HepG2 (cell line): ENCODE results near the gene CTLA4. TPM values are rescaled to one million over a fixed set of nuclear protein-coding genes. Genes with fewer than 3 reads are reported as not detected.

Source experiments
- ATAC-seq: fragments of 200-7000 bp; cut with Tn5 transposase; 3 replicates; pipeline ENCODE4 v1.9.1; 2020; ENCODE audit warnings: mild to moderate bottlenecking, moderate library complexity
- BruUV-seq: library from RNA; stranded (reverse); fragments of 400-500 nt; replicated peaks from 2 replicates; lab custom pipeline; 2021; lab: Mats Ljungman, UMichigan
- CTCF ChIA-PET: fragments of 300-600 bp; formaldehyde crosslinking; extraction: SDS; loops from one replicate; lab custom pipeline; 2021; ENCODE audit warnings: low total read pairs, inconsistent platforms, low intra/inter-chr PET ratio; lab: Yijun Ruan, JAX
- POLR2A ChIA-PET: fragments of 350-600 bp; sonication (Branson Sonifier 250); formaldehyde crosslinking; loops from one replicate; lab custom pipeline; 2020; ENCODE audit warnings: antibody characterized with exemption, inconsistent platforms; lab: Yijun Ruan, JAX
- DNase-seq: peaks from one replicate; pipeline ENCODE4 v3.0.0-alpha.2; 2015; ENCODE audit warnings: low spot score
- FAIRE-seq: peaks from 3 replicates; lab custom pipeline; 2011; peaks lifted over from hg19 to GRCh38; lab: Jason Lieb, UNC
- H2AFZ ChIP-seq: one replicate; pipeline ENCODE4 v1.6.1; 2011; ENCODE audit warnings: low read length, inconsistent platforms
- H3K27ac ChIP-seq: fragments of 300-600 bp; 3 replicates; pipeline ENCODE4 v1.8.0; 2011; ENCODE audit warnings: mixed run types, mild to moderate bottlenecking, mixed read lengths, low read length, inconsistent platforms; ENCODE audit not compliant: insufficient read depth; ENCODE audit errors: extremely low read length
- H3K27me3 ChIP-seq, 2 experiments: fragments of 200-600 bp in 1 of 2; 2 replicates in 1 of 2; 3 replicates in 1 of 2; pipeline versions ENCODE4 v1.6.0 to v1.8.0; 2011; ENCODE audit warnings: low read length in 2 of 2, mild to moderate bottlenecking in 2 of 2, moderate library complexity in 2 of 2, inconsistent platforms in 1 of 2; ENCODE audit not compliant: insufficient read depth in 2 of 2, control insufficient read depth in 1 of 2
- H3K36me3 ChIP-seq, 2 experiments: fragments of 200-600 bp in 1 of 2; replicated peaks in 1 of 2; 2 replicates in 1 of 2; 3 replicates in 1 of 2; pipeline versions ENCODE4 v1.5.1 to v1.8.0; 2011; ENCODE audit warnings: low read length in 2 of 2, inconsistent platforms in 1 of 2; ENCODE audit not compliant: insufficient read depth in 2 of 2, control insufficient read depth in 1 of 2
- H3K4me1 ChIP-seq: 2 replicates; pipeline ENCODE4 v1.5.1; 2012; ENCODE audit warnings: low read length, inconsistent platforms; ENCODE audit not compliant: insufficient read depth
- H3K4me2 ChIP-seq: 2 replicates; pipeline ENCODE4 v1.6.0; 2011; ENCODE audit warnings: low read depth, low read length, inconsistent platforms
- H3K4me3 ChIP-seq, 3 experiments: fragments of 200-600 bp in 1 of 3; sonication (generic), shearing (Covaris generic) in 1 of 3; replicated peaks in 1 of 3; 2 replicates each; pipeline ENCODE4 v1.5.1; 2011 to 2016; ENCODE audit warnings: low read length in 3 of 3, inconsistent platforms in 2 of 3, low read depth in 2 of 3, mild to moderate bottlenecking in 2 of 3, control low read depth in 1 of 3, mixed read lengths in 1 of 3; ENCODE audit not compliant: insufficient read depth in 1 of 3
- H3K79me2 ChIP-seq: one replicate; pipeline ENCODE4 v1.6.1; 2011; ENCODE audit warnings: low read length, inconsistent platforms; ENCODE audit not compliant: insufficient read depth
- H3K9ac ChIP-seq: 2 replicates; pipeline ENCODE4 v1.6.0; 2011; ENCODE audit warnings: mild to moderate bottlenecking, low read depth, low read length, inconsistent platforms; ENCODE audit not compliant: insufficient read depth
- H3K9me3 ChIP-seq: 2 replicates; pipeline ENCODE4 v1.5.1; 2012; ENCODE audit warnings: mild to moderate bottlenecking, low read length
- H4K20me1 ChIP-seq: 2 replicates; pipeline ENCODE4 v1.6.0; 2011; ENCODE audit warnings: inconsistent platforms, mild to moderate bottlenecking, low read length, moderate library complexity; ENCODE audit not compliant: insufficient read depth
- CREM ChIP-seq, 2 experiments: sonication (generic) in 1 of 2; formaldehyde crosslinking in 1 of 2; IDR thresholded peaks; 2 replicates each; pipeline versions ENCODE4 v1.4.0 to v1.6.1; 2016 to 2020; ENCODE audit warnings: antibody characterized with exemption in 1 of 2, mild to moderate bottlenecking in 1 of 2, missing genetic modification reagents in 1 of 2
- KAT2B ChIP-seq: fragments of 150-350 bp; IDR thresholded peaks from 2 replicates; pipeline ENCODE4 v1.6.1; 2014; ENCODE audit warnings: low read depth, low read length, borderline replicate concordance
- RBFOX2 ChIP-seq: fragments of 200-400 bp; formaldehyde crosslinking; IDR thresholded peaks from 2 replicates; pipeline ENCODE4 v1.6.1; 2017; ENCODE audit warnings: low read depth, mild to moderate bottlenecking, low read length
- SMAD1 ChIP-seq: sonication (generic); formaldehyde crosslinking; IDR thresholded peaks from 2 replicates; pipeline ENCODE4 v1.4.0; 2020; ENCODE audit warnings: missing genetic modification reagents, low read depth, mild to moderate bottlenecking, borderline replicate concordance
- SNAPC2 ChIP-seq: sonication (generic); formaldehyde crosslinking; IDR thresholded peaks from 2 replicates; pipeline ENCODE4 v1.8.1; 2022; ENCODE audit warnings: mild to moderate bottlenecking, missing genetic modification reagents
- XBP1 ChIP-seq: sonication (generic); formaldehyde crosslinking; IDR thresholded peaks from 2 replicates; pipeline ENCODE4 v1.5.0; 2020; ENCODE audit warnings: missing genetic modification reagents
- YEATS4 ChIP-seq: sonication (generic); formaldehyde crosslinking; IDR thresholded peaks from 2 replicates; pipeline ENCODE4 v1.4.0; 2020; ENCODE audit warnings: missing genetic modification reagents, borderline replicate concordance
- ZNF232 ChIP-seq: sonication (generic); formaldehyde crosslinking; IDR thresholded peaks from 2 replicates; pipeline ENCODE4 v1.4.0; 2020; ENCODE audit warnings: missing genetic modification reagents, borderline replicate concordance
- ZNF234 ChIP-seq: sonication (generic); formaldehyde crosslinking; conservative IDR thresholded peaks from 2 replicates; pipeline ENCODE4 v1.5.1; 2020; ENCODE audit warnings: mild to moderate bottlenecking, missing genetic modification reagents
- ZNF567 ChIP-seq: sonication (generic); formaldehyde crosslinking; IDR thresholded peaks from 2 replicates; pipeline ENCODE4 v1.8.1; 2023; ENCODE audit warnings: mild to moderate bottlenecking, missing genetic modification reagents, borderline replicate concordance
- ZNF83 ChIP-seq: sonication (generic); formaldehyde crosslinking; IDR thresholded peaks from 2 replicates; pipeline ENCODE4 v1.4.0; 2020; ENCODE audit warnings: missing genetic modification reagents, mild to moderate bottlenecking, borderline replicate concordance
- WGBS: methylation state at CpG from one replicate; pipeline ENCODE4 v1.1.6; 2017; ENCODE audit warnings: low lambda C conversion rate; 5-methylcytosine and 5-hydroxymethylcytosine counted together
- in situ Hi-C: cut with HindIII; loops from 2 replicates; pipeline ENCODE4 v1.10.0; 2017; ENCODE audit warnings: low pct_unique_long_range_greater_than_20kb; ENCODE audit not compliant: extremely low pct_ligation_motif_present
- intact Hi-C: fragments of 100-400 bp; cut with micrococcal nuclease; formaldehyde crosslinking; loops from one replicate; pipeline ENCODE4 v1.10.0; 2022; ENCODE audit not compliant: unreplicated experiment
- polyA plus RNA-seq, 8 experiments: library from polyadenylated mRNA; depleted of rRNA in 3 of 8; stranded (reverse) in 7 of 8; unstranded in 1 of 8; fragments of >200 nt; fragmentation: Illumina TruSeq in 4 of 8; extraction: Trizol in 4 of 8; gene quantifications; 2 replicates each; pipeline versions ENCODE4 v1.2.1 to v1.2.3, GENCODE V29; 2011 to 2016; ENCODE audit warnings: low read depth in 4 of 8, missing spikeins in 1 of 8, mixed read lengths in 1 of 8; ENCODE audit not compliant: insufficient read depth in 1 of 8
- total RNA-seq, 5 experiments: library from RNA; depleted of rRNA; stranded (reverse); fragments of >200 nt; fragmentation: Illumina TruSeq; extraction: Trizol; gene quantifications; 2 replicates each; pipeline ENCODE4 v1.2.3, GENCODE V29; 2016; ENCODE audit warnings: low read depth in 1 of 5
- TF ChIP-seq, protein P1 (sequence below), 2 experiments: IDR thresholded peaks; 2 replicates each; pipeline ENCODE4 v1.6.1; 2011 to 2012; ENCODE audit warnings: low read length in 2 of 2, borderline replicate concordance in 1 of 2, low read depth in 1 of 2, mild to moderate bottlenecking in 1 of 2, moderate library complexity in 1 of 2
- TF ChIP-seq, protein P2 (sequence below): sonication (generic); formaldehyde crosslinking; conservative IDR thresholded peaks from 2 replicates; pipeline ENCODE4 v1.8.0; 2022; ENCODE audit warnings: missing genetic modification reagents
- TF ChIP-seq, protein P3 (sequence below): sonication (generic); formaldehyde crosslinking; IDR thresholded peaks from 2 replicates; pipeline ENCODE4 v1.9.0; 2021; ENCODE audit warnings: missing genetic modification reagents, mild to moderate bottlenecking, borderline replicate concordance
- TF ChIP-seq, protein P4 (sequence below): sonication (generic); formaldehyde crosslinking; IDR thresholded peaks from 2 replicates; pipeline ENCODE4 v1.4.0; 2020; ENCODE audit warnings: missing genetic modification reagents

The CTLA4 gene
- total and polyA plus RNA-seq, 2 of the 13 experiments (the other 11 are each of a cell fraction or from before 2014, with no cell fraction given): 0.16 TPM; not detected in 1

DNA sequence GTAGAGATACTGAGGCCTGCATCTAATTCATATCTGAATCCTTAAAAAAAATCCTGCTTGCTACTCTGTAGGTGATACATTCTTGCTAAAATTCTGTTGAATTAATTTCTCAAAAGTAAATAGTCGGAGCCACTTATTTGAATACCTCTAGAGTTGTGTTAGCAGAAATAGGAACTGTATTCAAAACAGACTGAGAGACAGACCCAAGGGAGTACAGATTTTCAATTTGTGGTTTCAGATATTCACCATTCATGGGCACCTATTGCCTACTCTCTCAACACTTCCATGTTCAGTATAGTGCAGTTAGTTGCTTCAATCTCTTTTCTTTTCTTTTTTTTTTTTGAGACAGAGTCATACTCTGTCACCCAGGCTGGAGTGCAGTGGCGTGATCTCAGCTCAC lies 46.6 kb upstream of the CTLA4 start:
- ATAC-seq (no peak), DNase-seq (no peak), FAIRE-seq (no peak)
- no TSS peak for BruUV-seq
- intact Hi-C loops: no loop called here
- Histone ChIP-seq H3K4me3 (no peak overlapping the region), H3K27me3 (no peaks in the 10 kb centered on the region), H3K4me1 (peaks cover 38% of the 10 kb centered on the region), H3K27ac (no peak overlapping the region), H3K9me3 (no peaks in the 10 kb centered on the region), H2AFZ (no peak overlapping the region), H3K9ac (no peak overlapping the region), H3K79me2 (no peaks in the 10 kb centered on the region), H4K20me1 (no peaks in the 10 kb centered on the region), H3K36me3 (no peaks in the 10 kb centered on the region), H3K4me2 (no peak overlapping the region)
- WGBS: 99% methylated on average over 2 of the region's 2 CpGs
- CTCF ChIA-PET: no interaction called here
- POLR2A ChIA-PET: no interaction called here
- in situ Hi-C loops: loop anchor here (25.0 kb wide), 2 partner anchors 984 to 1234 kb away; no protein-coding TSS in a partner anchor
- TF ChIP-seq, protein P1, sequence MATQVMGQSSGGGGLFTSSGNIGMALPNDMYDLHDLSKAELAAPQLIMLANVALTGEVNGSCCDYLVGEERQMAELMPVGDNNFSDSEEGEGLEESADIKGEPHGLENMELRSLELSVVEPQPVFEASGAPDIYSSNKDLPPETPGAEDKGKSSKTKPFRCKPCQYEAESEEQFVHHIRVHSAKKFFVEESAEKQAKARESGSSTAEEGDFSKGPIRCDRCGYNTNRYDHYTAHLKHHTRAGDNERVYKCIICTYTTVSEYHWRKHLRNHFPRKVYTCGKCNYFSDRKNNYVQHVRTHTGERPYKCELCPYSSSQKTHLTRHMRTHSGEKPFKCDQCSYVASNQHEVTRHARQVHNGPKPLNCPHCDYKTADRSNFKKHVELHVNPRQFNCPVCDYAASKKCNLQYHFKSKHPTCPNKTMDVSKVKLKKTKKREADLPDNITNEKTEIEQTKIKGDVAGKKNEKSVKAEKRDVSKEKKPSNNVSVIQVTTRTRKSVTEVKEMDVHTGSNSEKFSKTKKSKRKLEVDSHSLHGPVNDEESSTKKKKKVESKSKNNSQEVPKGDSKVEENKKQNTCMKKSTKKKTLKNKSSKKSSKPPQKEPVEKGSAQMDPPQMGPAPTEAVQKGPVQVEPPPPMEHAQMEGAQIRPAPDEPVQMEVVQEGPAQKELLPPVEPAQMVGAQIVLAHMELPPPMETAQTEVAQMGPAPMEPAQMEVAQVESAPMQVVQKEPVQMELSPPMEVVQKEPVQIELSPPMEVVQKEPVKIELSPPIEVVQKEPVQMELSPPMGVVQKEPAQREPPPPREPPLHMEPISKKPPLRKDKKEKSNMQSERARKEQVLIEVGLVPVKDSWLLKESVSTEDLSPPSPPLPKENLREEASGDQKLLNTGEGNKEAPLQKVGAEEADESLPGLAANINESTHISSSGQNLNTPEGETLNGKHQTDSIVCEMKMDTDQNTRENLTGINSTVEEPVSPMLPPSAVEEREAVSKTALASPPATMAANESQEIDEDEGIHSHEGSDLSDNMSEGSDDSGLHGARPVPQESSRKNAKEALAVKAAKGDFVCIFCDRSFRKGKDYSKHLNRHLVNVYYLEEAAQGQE (IDR thresholded peaks at IDR 0.05; ENCODE audit: borderline replicate concordance in 1 of 2, low read depth in 1 of 2, low read length in 2 of 2): no peak
- TF ChIP-seq, protein P2, sequence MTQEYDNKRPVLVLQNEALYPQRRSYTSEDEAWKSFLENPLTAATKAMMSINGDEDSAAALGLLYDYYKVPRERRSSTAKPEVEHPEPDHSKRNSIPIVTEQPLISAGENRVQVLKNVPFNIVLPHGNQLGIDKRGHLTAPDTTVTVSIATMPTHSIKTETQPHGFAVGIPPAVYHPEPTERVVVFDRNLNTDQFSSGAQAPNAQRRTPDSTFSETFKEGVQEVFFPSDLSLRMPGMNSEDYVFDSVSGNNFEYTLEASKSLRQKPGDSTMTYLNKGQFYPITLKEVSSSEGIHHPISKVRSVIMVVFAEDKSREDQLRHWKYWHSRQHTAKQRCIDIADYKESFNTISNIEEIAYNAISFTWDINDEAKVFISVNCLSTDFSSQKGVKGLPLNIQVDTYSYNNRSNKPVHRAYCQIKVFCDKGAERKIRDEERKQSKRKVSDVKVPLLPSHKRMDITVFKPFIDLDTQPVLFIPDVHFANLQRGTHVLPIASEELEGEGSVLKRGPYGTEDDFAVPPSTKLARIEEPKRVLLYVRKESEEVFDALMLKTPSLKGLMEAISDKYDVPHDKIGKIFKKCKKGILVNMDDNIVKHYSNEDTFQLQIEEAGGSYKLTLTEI: no peak
- TF ChIP-seq ZNF234 (CRISPR knock-in tag) (no peak), SNAPC2 (CRISPR knock-in tag) (no peak), CREM (IDR thresholded peaks at IDR 0.05) (no peak), CREM (CRISPR knock-in tag; IDR thresholded peaks at IDR 0.05) (no peak), RBFOX2 (no peak), ZNF567 (CRISPR knock-in tag) (no peak), SMAD1 (CRISPR knock-in tag) (no peak), KAT2B (no peak), XBP1 (CRISPR knock-in tag) (no peak), YEATS4 (CRISPR knock-in tag) (no peak), ZNF232 (no peak), ZNF83 (CRISPR knock-in tag) (no peak)
- TF ChIP-seq, protein P3, sequence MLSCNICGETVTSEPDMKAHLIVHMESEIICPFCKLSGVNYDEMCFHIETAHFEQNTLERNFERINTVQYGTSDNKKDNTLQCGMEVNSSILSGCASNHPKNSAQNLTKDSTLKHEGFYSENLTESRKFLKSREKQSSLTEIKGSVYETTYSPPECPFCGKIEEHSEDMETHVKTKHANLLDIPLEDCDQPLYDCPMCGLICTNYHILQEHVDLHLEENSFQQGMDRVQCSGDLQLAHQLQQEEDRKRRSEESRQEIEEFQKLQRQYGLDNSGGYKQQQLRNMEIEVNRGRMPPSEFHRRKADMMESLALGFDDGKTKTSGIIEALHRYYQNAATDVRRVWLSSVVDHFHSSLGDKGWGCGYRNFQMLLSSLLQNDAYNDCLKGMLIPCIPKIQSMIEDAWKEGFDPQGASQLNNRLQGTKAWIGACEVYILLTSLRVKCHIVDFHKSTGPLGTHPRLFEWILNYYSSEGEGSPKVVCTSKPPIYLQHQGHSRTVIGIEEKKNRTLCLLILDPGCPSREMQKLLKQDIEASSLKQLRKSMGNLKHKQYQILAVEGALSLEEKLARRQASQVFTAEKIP (CRISPR knock-in tag): no peak
- TF ChIP-seq, protein P4, sequence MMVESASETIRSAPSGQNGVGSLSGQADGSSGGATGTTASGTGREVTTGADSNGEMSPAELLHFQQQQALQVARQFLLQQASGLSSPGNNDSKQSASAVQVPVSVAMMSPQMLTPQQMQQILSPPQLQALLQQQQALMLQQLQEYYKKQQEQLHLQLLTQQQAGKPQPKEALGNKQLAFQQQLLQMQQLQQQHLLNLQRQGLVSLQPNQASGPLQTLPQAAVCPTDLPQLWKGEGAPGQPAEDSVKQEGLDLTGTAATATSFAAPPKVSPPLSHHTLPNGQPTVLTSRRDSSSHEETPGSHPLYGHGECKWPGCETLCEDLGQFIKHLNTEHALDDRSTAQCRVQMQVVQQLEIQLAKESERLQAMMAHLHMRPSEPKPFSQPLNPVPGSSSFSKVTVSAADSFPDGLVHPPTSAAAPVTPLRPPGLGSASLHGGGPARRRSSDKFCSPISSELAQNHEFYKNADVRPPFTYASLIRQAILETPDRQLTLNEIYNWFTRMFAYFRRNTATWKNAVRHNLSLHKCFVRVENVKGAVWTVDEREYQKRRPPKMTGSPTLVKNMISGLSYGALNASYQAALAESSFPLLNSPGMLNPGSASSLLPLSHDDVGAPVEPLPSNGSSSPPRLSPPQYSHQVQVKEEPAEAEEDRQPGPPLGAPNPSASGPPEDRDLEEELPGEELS (CRISPR knock-in tag): no peak
